HG03039 (cell line): Measurements from ENCODE around the gene RUVBL1.

ENCODE experiments used
- ATAC-seq: cut with Tn5 transposase; IDR thresholded peaks from one replicate; pipeline ENCODE4 v1.9.1; 2021; ENCODE audit warnings: mild to moderate bottlenecking, moderate library complexity; ENCODE audit not compliant: unreplicated experiment

Gene RUVBL1

GRCh38 chr3:128133273-128133883 is 9.8 kb upstream of the RUVBL1 start:
- no peak for ATAC-seq

GRCh38 chr3:128131897-128132646 is 8.5 kb upstream of the RUVBL1 start:
- no peak for ATAC-seq

- ATAC-seq: no peak
These were observed 4.6 kb upstream of the RUVBL1 start for GRCh38 chr3:128128251-128128650.

- no peak for ATAC-seq
These were observed 3.6 kb upstream of the RUVBL1 start for GRCh38 chr3:128127236-128127635.

GRCh38 chr3:128123156-128123537 is 465 bp downstream of the RUVBL1 start:
- no peak for ATAC-seq

- ATAC-seq: no peak
These were observed 1.6 kb downstream of the RUVBL1 start for GRCh38 chr3:128122013-128122412.

- ATAC-seq: no peak
These were observed 9.5 kb downstream of the RUVBL1 start for GRCh38 chr3:128113817-128114794.

GRCh38 chr3:128112357-128112968 is 11.1 kb downstream of the RUVBL1 start:
- no peak for ATAC-seq

GRCh38 chr3:128111147-128111546 is 12.5 kb downstream of the RUVBL1 start:
- ATAC-seq: no peak

GRCh38 chr3:128107834-128108233 is 15.8 kb downstream of the RUVBL1 start:
- ATAC-seq: no peak

- no peak for ATAC-seq
These were observed 20.4 kb downstream of the RUVBL1 start for GRCh38 chr3:128103136-128103676.

- ATAC-seq: no peak
These were observed 23.0 kb downstream of the RUVBL1 start for GRCh38 chr3:128100638-128101037.

- no peak for ATAC-seq
These were observed 23.5 kb downstream of the RUVBL1 start for GRCh38 chr3:128100161-128100560.

GRCh38 chr3:128098234-128098633 is 25.4 kb downstream of the RUVBL1 start:
- no peak for ATAC-seq

GRCh38 chr3:128095222-128095703 is 28.3 kb downstream of the RUVBL1 start:
- peak; percentile 63 for ATAC-seq

GRCh38 chr3:128094295-128095151 is 29.1 kb downstream of the RUVBL1 start:
- ATAC-seq: no peak

GRCh38 chr3:128091586-128091985 is 32.0 kb downstream of the RUVBL1 start:
- ATAC-seq: no peak

GRCh38 chr3:128089135-128089534 is 34.5 kb downstream of the RUVBL1 start:
- ATAC-seq: no peak

- ATAC-seq: no peak
These were observed 39.0 kb downstream of the RUVBL1 start for GRCh38 chr3:128084675-128085021.
